8988T (cell line): Measurements from ENCODE around the gene FSCN2.

Experiments
- DNase-seq: peaks from one replicate; pipeline ENCODE4 v3.0.0; 2011

The FSCN2 gene

GRCh38 chr17:81491181-81491581 lies 37.0 kb upstream of the FSCN2 start:
- DNase-seq: no peak

GRCh38 chr17:81491761-81492160 lies 36.4 kb upstream of the FSCN2 start:
- DNase-seq: no peak

GRCh38 chr17:81492202-81492601 lies 36.0 kb upstream of the FSCN2 start:
- no peak for DNase-seq

GRCh38 chr17:81492706-81493105 lies 35.5 kb upstream of the FSCN2 start:
- no peak for DNase-seq

DNA sequence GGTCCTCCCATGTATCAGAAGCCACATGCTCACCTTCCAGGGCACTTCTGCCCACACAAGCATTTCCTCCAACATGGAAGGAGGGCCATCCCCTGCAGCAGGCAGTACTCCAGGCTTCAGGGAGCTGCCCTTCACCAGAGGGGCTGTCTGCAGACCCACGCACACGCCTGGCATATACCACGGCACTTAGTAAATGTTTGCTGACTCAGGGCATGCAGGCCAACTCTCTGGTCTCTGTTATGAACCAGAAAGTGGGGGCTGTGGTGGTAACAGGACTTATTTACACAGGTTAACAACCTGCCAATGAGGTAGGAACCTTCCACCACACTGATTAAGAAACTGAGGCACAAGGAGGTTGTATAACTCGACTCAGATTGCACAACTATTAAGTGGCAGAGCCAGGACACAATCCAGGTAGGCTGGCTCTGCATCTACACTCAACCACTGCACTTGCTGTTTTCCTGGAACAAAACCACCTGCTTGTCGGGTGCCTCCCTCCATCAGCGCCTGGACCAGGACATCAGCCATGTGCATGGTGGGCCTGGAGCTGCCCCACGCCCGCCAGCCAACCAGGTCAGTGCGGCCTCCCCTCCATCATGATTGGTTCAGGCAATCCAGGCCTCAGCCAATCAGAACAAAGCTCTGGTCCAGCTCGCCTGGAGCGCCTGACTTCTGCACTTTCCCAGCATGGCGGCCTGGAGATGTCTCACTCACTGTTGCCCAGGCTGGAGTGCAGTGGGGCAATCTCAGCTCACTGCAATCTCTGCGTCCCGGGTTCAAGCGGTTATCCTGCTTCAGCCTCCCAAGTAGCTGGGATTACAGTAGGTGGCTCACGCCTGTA lies 34.8 kb upstream of the FSCN2 start:
- DNase-seq: no peak

DNA sequence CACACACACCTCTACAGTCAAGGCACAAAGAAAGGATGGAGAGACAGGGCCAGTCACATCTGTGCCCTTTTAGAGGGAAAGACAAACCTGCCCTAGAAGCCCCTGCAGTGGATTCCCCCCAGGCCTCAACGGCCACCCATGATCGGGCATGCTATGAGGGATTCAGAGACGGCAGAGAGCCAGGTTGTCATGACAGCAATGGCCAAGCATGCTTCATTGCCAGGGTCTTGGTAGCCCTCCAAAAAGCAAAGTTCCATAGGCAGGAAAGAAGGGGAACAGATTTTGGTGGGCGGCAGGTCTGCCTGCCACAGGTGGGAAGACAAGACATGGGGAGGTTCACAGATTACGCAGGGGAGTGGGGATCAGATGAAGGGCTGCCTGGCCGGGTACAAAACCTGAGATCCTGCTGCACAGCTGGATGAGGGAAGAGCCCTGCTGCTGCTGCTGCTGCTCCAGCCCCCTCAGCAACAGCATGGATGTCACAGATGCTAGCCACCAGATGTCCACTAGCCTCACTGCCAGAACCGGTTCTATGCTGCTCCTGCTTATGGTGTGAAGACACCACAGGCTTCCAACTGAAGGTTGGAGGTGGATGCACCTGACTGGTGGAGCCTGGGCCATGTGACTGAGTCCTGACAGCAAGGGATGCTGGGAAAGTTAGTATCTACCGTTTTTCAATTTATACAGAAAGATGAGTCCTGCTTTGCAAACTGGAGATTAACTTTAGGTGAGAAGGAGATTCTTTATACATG lies 33.4 kb upstream of the FSCN2 start:
- DNase-seq: no peak

DNA sequence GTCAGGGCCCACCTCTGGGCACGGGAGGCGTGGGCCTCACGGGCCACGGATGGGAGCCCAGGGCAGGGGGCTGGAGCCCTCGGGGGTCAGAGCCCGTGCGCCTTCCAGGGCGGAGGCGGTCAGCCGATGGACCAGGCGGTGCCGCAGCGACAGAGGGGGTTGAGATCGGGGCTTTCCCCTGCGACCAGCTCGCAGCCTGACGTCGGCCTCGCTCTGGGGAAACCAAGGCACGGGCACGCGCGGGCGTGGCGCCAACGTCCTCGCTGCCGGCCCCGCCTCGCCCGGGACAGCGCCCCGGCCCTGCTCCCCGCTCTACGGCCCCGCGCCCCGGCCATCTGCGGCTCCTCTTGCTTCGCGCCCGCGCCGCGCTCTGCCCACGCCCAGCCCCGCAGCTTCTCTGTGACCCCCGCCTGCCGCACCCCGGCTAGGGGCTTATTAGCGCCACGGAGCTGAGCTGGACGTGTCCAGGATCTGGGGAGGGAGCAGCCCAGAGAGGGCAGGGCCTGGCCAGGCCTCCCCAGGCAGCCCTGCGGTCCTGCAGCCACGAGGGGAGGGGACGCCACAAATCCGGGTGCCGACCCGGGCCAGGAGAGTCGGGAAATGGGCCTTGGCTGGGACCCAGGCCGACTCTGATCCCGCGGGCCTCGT lies 29.1 kb upstream of the FSCN2 start:
- DNase-seq: no peak

DNA sequence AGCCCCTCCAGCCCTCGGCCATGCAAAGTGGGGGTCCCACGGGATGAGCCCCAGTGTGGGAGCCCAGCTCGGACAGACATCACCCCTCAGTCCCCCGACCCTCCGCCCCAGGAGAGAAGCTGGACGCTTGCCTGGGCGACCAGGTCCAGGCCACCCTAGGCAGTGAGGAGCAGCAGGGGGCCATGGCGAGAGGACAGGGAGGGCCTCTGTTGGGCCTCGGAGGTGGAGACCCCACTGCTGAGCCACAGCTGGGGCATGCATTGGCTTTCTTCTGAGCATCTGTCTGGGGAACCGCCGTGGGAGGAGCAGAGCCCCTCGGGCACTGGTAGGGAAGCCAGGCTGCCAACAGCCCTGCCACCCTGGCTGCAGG lies 28.6 kb upstream of the FSCN2 start:
- DNase-seq: no peak

DNA sequence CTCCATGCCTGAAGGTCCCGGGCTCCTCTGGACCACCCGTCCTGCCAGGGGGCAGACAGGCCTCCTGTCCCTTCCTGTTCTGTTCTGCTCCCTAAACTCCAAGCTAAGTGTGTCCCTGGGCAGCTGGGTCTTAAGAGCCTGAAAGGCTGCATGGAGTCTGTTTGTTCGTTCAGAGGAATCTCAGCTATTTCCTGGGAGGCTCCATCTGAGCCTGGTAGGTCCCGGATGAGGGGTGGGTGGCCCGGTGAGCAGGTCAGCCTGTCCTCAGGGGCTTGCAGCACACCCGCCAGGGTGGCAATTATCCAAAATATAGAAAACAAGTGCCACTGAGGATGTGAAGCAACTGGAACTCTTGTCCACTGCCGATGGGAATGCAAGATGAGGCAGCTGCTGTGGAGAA lies 28.1 kb upstream of the FSCN2 start:
- DNase-seq: no peak

GRCh38 chr17:81502471-81503017 lies 25.6 kb upstream of the FSCN2 start:
- no peak for DNase-seq

DNA sequence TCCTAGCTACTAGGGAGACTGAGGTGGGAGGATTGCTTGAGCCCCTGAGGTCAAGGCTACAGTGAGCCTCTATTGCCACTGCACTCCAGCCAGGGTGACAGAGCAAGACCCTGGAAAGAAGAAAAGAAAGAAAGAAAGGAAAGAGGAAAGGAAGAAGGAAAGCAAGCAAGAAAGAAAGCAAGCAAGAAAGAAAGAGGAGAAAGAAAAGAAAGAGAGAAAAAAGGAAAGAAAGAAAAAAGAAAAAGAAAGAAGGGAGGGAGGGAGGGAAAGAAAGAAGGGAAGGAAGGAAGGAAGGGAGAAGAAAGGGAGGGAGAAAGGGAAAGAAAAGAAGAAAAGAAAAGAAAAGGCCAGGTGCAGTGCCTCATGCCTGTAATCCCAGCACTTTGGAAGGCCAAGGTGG lies 24.6 kb upstream of the FSCN2 start:
- no peak for DNase-seq

DNA sequence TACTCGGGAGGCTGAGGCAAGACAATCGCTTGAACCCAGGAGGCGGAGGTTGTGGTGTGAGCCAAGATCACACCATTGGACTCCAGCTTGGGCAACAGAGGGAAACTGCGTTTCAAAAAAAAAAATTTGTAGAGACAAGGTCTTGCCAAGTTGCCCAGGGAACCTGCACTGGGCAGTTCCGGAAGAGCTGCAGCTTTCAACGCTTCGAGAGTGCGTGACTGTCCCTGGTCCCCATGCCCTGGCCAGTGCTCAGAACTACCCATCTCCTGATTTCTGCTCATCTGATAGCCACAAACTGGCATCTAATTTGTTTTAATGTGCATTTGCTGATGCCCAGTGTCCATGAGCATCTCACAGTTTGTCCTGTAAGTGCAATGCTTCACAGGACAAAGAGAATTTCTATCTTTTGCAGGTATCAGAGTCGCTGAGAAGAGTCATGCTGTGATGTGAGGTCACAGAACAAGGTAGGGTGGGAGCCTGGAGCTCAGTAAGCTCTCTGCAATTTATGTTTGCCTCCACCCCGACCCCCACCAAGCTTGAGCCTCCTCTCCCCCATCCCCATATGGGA lies 19.5 kb upstream of the FSCN2 start:
- no peak for DNase-seq

DNA sequence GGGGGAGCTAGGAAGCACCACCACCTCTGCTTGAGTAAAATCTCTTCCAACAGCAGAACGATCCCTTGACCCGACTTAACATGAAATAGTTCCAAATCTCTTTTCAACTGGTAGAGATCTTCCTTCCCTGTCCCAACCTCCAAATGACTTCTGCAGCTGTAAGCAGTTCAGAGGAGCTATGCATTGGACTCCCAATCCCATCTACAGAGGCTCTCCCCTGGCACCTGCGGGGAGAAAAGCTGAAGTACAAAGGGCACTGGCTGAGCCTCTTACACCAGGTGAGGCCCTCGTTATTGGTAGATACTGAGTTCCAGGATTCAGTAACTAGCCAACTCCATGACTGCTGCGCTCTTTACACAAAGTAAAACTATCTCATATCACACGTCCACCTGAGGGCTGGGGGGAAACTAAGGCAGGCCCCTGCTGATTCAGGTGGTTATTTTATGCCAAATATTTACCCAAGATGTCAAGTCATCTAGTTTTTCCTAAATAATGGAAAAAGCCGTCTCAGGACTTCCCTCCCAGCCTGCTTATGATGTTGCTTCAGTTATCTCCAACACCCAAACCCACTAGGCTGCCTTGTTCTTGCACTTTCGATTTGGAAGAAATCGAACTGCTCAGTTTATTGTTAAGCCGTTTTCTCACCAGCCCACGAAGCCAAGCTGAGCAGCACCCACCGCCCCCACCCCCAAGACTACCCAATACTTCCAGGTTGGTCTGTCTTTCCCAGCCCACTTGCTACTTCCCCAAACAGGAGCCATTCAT lies 18.8 kb upstream of the FSCN2 start:
- DNase-seq: no peak

GRCh38 chr17:81509972-81510784 lies 18.0 kb upstream of the FSCN2 start:
- DNase-seq: no peak

DNA sequence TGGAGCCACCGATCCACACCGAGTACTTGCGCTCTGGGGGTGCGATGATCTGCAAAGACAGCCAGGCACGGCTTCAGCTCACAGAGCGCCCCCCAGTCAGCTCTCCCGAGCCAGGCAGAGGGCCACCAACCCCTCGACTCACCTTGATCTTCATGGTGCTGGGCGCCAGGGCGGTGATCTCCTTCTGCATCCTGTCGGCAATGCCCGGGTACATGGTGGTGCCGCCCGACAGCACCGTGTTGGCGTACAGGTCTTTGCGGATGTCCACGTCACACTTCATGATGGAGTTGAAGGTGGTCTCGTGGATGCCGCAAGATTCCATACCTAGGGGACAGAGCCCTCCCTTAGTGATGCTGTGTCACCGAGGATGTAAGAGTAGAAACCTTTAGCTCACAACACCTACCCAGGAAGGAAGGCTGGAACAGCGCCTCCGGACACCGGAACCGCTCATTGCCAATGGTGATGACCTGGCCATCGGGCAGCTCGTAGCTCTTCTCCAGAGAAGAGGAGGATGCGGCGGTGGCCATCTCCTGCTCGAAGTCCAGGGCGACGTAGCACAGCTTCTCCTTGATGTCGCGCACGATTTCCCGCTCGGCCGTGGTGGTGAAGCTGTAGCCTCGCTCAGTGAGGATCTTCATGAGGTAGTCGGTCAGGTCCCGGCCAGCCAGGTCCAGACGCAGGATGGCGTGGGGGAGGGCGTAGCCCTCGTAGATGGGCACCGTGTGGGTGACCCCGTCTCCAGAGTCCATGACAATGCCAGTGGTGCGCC lies 17.2 kb upstream of the FSCN2 start:
- no peak for DNase-seq

GRCh38 chr17:81511554-81511803 lies 16.7 kb upstream of the FSCN2 start:
- DNase-seq: no peak

DNA sequence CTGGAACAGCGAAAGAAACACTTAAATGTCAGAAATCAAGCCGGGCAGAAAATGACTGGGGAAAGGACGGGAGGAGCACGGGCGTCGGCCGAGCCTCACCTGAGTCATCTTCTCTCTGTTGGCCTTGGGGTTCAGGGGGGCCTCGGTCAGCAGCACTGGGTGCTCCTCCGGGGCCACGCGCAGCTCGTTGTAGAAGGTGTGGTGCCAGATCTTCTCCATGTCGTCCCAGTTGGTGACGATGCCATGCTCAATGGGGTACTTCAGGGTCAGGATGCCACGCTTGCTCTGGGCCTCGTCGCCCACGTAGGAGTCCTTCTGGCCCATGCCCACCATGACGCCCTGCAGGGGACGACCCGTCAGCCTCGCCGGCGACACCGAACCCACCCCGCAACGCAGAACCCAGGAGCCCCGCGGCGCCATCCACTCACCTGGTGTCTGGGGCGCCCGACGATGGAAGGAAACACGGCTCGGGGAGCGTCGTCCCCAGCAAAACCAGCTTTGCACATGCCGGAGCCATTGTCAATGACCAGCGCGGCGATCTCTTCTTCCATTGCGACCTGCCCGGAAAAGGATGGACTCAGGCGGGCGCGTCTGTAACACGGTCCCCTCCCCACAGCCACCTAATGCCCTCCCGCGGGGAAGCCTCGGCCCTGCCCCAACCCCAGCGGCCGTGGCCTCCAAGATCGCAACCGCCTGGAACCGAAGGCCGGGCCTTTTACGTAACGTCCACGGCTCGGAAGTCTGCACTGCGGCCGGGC lies 16.2 kb upstream of the FSCN2 start:
- DNase-seq: no peak

- DNase-seq: peak; percentile 91
Measured at GRCh38 chr17:81512562-81513371, 15.4 kb upstream of the FSCN2 start, which contains the start of gene ACTG1. TSS of gene ACTG1 (minus strand) at chr17:81512799. CDS start at chr17:81512354, 445 bp downstream.

DNA sequence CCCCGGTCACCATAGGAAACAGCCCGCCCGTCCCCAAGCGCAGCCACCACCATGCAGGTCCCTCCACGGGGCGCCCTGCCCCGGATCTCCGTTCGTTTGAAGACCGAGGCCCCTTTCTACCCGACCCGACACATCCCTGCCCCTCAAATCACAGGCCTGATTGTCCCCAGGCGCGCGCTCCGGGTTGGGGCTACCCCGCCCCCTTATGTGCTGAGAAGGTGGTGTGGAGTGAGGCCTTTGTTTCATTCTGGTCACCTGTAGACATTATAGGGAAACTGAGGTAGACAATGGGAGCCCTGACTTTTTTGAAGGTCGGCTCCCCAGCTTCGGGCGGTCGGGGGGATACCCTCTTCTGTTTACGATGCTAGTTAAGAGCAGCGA lies 14.8 kb upstream of the FSCN2 start:
- no peak for DNase-seq
